GM18951 (cell line): Measurements from ENCODE around the gene TOPBP1.

Source experiments
- POLR2A ChIP-seq: IDR thresholded peaks from 4 replicates; pipeline ENCODE4 v1.6.1; 2011; ENCODE audit warnings: mild to moderate bottlenecking; ENCODE audit not compliant: insufficient read length, insufficient read depth; ENCODE audit errors: extremely low read depth
- in situ Hi-C: fragments of 300-500 bp; cut with MboI; formaldehyde crosslinking; loops from one replicate; pipeline ENCODE4 v1.12.0; 2022; ENCODE audit warnings: low sequenced_read_pairs, mixed read lengths, inconsistent platforms; ENCODE audit not compliant: unreplicated experiment

The TOPBP1 gene

DNA sequence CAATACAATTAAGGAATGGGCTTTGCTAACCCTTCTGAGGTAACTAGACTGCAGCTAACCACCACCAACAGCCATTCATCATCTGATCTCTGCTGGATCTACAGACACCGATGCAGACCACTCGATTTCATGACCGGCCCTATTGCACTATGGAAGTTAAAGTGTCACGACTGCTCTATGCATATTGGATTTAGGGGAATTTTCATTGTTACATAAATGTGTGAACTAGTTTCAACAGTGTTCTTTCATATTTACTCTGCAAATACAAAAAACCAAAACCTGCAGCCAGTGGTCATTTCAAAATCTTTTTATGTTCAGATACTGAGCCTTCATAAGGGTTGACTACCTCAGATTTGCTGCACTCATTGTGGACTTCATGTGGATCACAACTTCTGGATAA lies 73.7 kb downstream of the TOPBP1 start:
- in situ Hi-C loops, result no loop called here
- TF ChIP-seq POLR2A, result no peak

DNA sequence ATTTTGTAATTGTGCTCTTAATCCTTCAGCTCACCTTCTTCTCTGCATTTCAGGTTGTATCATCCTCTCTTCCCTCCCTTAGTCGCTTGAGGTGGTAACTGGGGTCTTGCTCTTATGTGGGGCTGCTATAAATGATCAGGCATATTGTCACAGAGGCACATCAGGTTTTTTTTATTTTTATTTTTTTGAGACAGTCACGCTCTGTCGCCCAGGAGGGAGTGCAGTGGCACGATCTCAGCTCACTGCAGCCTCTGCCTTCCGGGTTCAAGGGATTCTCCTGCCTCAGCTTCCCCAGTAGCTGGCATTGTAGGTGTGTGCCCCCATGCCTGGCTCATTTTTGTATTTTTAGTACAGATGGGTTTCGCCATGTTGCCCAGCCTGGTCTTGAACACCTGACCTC lies 78.3 kb downstream of the TOPBP1 start:
- in situ Hi-C loops, result no loop called here
- no peak for TF ChIP-seq POLR2A

DNA sequence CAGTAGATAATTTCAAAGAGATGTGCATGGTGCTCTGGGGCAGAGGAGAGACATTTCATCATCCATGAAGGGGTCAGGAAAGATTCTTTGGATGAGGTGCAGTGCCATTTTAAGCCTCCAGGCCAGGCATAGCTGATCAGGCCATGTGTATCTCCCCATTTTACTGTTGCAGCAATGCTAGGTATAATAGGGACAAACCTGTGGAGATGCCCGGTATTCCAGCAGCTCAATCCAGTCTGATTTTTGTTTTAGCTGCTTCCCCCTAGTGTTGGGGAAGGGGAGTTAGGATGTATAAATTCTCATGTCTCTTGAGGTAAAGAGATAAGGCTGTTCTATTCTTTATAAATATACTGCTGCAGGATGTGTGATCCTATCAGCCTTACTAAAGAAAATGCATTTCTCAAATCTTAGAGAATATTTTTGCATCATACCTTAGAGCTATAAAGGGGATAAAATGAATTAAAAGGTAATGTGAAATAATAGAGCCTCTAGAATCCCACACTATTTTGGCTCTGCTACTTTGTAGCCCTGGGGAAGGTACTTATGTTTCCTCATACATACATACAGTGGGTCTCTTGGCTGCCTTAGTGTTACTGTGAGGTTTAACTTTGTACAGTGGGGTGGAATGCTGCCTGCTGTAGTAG lies 83.1 kb downstream of the TOPBP1 start:
- no peak for TF ChIP-seq POLR2A
- in situ Hi-C loops, result loop anchor here (10.0 kb wide), 1 partner anchor 124 kb away; no protein-coding TSS in a partner anchor

DNA sequence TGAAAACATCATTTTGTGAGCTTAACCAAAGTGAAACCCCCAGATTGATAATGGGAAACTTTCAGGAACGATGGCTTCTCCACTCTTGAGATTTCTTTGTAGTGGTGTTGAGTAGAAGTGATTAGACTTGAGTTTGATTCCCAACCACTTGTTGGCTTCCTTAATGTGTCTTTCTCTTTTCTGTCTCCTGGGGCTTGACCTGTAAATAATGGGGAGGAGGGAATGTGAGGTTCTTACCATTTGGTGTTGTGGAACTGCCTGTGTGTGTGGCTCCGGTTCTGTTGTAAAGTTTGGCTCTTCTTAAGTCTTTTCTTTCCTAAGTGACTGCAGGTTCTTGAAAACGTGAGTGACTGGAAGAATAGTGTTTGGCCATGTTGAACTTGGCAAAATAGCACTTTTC lies 85.6 kb downstream of the TOPBP1 start:
- in situ Hi-C loops, result loop anchor here (10.0 kb wide), 1 partner anchor 121 kb away; no protein-coding TSS in a partner anchor
- no peak for TF ChIP-seq POLR2A

DNA sequence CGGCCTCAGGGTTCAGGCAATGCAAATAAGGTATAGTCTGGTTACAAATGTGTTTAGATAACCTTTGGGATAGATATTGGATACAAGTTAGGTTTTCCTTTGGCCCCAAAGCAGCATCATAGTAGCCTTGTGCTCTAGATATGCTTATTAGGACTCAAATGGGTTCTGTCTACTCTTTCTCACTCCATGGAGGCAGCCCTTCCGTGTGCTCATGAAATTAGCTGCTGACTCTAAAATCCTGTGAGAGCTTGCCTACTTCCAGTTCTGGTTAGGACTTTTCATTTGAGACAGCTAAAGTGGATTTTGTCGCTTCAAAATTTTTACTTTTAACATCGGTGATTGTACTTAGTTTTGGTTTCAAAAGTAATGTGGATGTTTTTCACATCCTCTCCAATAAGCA lies 86.7 kb downstream of the TOPBP1 start:
- TF ChIP-seq POLR2A, result no peak
- in situ Hi-C loops, result loop anchor here (10.0 kb wide), 1 partner anchor 120 kb away; no protein-coding TSS in a partner anchor

DNA sequence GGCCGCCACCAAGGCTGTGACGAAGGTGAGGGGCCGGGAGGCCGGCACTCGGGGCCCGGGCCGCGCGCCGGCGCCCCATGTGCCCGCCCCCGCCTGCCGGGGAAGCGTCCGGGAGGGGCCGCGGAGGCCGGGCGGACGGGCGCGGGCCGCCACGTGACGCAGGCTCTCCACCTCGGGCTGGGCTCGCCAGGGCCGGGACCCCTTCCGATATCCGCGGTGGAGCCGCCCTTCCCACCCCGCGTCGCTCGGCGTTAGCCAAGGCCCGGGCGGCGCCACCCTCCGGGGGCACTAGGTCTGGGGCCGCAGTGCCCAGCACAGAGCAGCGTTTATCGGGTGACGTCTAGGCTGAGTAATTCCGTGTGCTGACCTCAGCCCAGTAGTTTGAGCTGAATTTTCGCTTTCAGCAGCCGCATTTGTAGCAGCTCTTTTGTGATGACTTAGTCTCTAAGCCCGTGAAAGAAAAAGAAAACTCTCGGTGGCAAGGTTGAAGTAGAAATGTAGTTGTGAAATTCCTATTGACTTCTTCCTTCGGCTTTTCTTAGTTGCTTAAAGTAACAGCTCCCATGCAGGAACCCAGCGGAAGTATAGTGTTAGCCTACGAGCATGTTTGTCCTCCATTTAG lies 87.4 kb downstream of the TOPBP1 start:
- in situ Hi-C loops, result loop anchor here (10.0 kb wide), 1 partner anchor 120 kb away; no protein-coding TSS in a partner anchor

DNA sequence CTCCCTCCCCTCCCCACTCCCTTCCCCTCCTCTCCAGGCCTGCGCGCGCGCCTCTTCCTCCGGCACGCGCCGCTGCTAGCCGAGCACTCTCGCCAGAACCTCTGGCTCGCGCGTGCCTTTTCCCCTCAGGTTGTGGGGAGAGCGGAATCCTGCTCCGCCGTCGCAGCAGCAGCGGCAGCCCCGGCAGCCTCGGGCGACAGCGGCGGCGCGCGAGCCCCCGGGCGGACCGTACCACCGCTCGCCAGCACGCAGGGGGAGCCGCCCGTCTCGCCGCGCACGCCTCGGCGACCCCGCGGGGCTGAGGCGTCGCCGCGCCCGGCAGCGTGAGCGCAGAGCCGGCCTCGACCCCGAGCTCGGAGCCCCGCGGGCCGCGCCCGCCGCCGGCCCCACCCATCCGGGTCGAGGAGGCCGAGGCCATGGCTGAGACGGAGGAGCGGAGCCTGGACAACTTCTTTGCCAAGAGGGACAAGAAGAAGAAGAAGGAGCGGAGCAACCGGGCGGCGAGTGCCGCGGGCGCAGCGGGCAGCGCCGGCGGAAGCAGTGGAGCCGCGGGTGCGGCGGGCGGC lies 88.0 kb downstream of the TOPBP1 start, which contains the start of gene CDV3:
Gene CDV3 (plus strand): TSS at position 58 of the 566 bp plus-strand sequence. CDS start 359 bp downstream, at position 417.
- in situ Hi-C loops, result loop anchor here (10.0 kb wide), 1 partner anchor 119 kb away; no protein-coding TSS in a partner anchor
- peak; percentile 85 for TF ChIP-seq POLR2A

More for the DNA sequence above, 87.4 kb downstream of the TOPBP1 start:
- no peak for TF ChIP-seq POLR2A

DNA sequence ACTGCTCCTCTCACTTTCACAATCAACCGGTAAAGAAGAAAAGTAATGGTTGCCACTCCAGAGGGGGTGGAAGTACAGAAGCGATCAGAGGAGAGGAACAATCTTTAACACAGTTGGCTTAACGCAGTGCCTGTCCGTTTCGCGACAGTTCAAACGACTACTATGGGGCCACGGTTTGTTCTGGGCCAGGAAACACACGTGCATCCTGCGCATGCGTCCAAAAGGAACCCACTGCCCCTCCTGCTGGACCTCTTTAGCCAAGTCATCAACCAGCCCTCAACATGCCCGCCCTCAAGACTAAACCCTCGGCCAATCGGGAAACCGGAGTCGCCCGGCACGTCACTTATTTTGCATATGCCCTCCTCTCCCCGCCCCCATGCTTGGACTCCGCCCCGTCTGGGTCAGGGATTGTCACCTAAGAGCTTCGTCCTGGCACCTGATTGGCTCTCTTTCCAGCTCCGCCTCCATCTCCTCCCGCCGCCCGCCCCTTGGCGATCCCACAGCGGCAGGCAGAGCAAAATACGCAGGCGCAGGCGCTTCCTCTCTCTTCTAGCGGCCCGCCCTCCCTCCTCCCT lies 88.6 kb downstream of the TOPBP1 start:
- peak; percentile 73 for TF ChIP-seq POLR2A
- in situ Hi-C loops, result loop anchor here (10.0 kb wide), 1 partner anchor 118 kb away; no protein-coding TSS in a partner anchor

DNA sequence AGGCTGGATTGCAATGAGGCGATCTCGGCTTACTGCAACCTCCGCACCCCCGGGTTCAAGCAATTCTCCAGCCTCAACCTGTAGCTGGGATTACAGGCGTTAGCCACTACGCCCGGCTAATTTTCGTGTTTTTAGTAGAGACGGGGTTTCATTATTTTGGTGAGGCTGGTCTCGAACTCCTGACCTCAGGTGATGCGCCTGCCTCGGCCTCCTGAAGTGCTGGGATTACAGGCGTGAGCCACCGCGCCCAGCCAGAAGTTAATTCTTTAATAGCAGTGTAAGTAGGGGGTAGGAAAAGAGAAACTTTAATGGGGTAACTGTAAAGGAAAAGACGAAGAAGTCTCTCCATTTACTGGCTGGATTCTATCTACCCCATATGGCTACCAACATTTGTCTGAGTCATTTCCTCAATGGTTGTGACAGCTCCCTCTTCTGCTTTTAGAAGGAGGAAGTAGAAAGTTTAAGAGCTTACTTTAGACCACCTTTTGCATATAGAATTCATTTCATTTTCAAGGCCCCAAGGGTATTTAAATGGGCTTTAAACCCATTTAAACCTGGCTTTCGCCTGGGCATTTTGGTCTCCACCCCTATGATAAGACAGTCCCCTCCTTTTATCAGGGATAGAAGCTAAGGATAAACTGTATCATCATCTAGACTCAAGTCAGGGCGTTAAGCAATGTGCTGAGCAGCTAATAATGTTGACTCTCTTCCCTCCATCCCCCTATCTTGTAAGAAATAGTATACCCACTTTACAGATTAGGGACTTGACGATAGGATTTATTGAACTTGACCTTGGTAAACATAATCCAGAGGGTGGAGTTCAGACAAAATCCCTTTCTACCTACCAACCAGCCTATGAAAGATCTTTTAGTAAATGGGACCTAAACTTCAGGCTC lies 89.3 kb downstream of the TOPBP1 start:
- in situ Hi-C loops, result loop anchor here (10.0 kb wide), 1 partner anchor 118 kb away; no protein-coding TSS in a partner anchor
- no peak for TF ChIP-seq POLR2A

DNA sequence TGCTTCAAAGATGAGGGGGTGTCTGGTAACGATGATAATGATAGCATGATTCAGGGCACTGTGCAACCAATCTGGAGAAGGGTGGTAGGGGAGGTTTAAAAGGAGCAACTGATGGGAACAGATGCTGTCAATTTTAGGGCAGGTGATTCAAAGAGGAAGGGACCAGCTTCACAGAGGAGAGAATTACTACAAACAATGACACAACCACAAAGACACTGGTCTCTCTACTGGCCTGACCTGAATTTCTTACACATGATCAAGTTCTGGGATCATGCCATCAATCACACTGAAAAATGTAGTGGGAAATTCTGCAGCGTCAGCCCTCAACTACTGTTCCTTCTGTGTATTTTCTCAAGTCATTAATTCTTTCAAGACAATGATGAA lies 90.8 kb downstream of the TOPBP1 start:
- in situ Hi-C loops, result loop anchor here (10.0 kb wide), 1 partner anchor 116 kb away; no protein-coding TSS in a partner anchor
- no peak for TF ChIP-seq POLR2A

DNA sequence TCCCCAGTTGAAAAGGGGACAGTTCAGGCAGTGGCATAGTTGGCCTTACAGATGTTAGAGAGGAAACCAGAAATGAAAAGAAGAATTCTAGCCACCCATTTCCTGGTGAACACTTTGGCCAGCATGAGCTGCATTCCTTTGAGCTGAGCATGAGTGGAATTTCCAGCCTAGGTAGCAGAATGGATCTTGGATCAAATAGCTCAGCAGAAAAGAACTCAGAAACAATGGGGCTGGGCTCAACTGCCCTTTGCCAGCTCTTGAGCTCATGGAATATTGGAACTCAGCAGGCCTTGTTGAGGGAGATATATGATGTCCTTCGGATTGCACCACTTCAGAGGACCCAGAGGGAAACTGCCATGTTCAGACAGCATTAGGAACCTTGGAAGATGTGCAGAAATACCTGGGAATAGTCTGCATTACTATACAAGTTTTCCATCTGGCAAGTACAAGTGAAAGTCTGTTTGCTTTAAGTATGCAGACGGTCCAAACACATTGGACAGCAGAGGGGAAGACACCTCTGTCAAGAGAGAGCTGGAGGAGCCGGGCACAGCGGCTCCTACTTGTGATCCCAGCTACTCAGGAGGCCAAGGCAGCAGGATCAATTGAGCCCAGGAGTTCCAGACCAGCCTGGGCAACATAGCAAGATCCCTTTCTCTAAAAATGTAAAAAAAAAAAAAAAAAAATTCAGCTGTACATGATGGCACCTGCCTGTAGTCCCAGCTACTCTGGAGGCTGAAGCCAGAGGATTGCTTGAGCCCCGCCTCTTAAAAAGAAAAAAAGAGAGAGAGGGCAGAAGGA lies 91.4 kb downstream of the TOPBP1 start:
- no peak for TF ChIP-seq POLR2A
- in situ Hi-C loops, result loop anchor here (10.0 kb wide), 1 partner anchor 116 kb away; no protein-coding TSS in a partner anchor
